Activated CD4-positive, CD25-positive, alpha-beta regulatory T cell treated with anti-CD3 and anti-CD28 coated beads, Interleukin-2, amount 50 U/mL, for 72 hours (primary cell): ENCODE measurements around the gene BMF.
A peak's percentile ranks its signal among the peaks of the same experiment; 100 is the strongest.
"Not testable (repeated sequence)": the region's sequence is repeated elsewhere in the genome, so short reads cannot be mapped to it uniquely, and the experiment has no call there.

Experiments
- DNase-seq: peaks from one replicate; pipeline ENCODE4 v3.0.0; 2021

The BMF gene

GRCh38 chr15:40125950-40126349 is 17.3 kb upstream of the BMF start:
- DNase-seq, result no peak

GRCh38 chr15:40124807-40125285 is 16.2 kb upstream of the BMF start:
- DNase-seq, result not testable (repeated sequence)

GRCh38 chr15:40124333-40124732 is 15.7 kb upstream of the BMF start:
- not testable (repeated sequence) for DNase-seq

GRCh38 chr15:40123863-40124262 is 15.2 kb upstream of the BMF start:
- DNase-seq, result not testable (repeated sequence)

- not testable (repeated sequence) for DNase-seq
Measured at GRCh38 chr15:40122989-40123388, 14.3 kb upstream of the BMF start.

- DNase-seq, result no peak
Measured at GRCh38 chr15:40121911-40122638, 13.4 kb upstream of the BMF start.

GRCh38 chr15:40118473-40118872 is 9.8 kb upstream of the BMF start:
- DNase-seq, result no peak

- peak; percentile 43 for DNase-seq
Measured at GRCh38 chr15:40115670-40116093, 7.0 kb upstream of the BMF start.

- peak; percentile 12 for DNase-seq
Measured at GRCh38 chr15:40115106-40115505, 6.4 kb upstream of the BMF start.

- DNase-seq, result no peak
Measured at GRCh38 chr15:40114218-40114617, 5.5 kb upstream of the BMF start.

- no peak for DNase-seq
Measured at GRCh38 chr15:40112789-40113188, 4.1 kb upstream of the BMF start.

GRCh38 chr15:40111888-40112287 is 3.2 kb upstream of the BMF start:
- DNase-seq, result no peak

GRCh38 chr15:40110866-40111550 is 2.3 kb upstream of the BMF start:
- no peak for DNase-seq

- DNase-seq, result peak; percentile 59
Measured at GRCh38 chr15:40108061-40108854, 421 bp downstream of the BMF start.

- no peak for DNase-seq
Measured at GRCh38 chr15:40106203-40107161, 2.2 kb downstream of the BMF start.

- peak; percentile 39 for DNase-seq
Measured at GRCh38 chr15:40105517-40106202, 3.0 kb downstream of the BMF start.

GRCh38 chr15:40104865-40105516 is 3.7 kb downstream of the BMF start:
- DNase-seq, result peak; percentile 85

GRCh38 chr15:40104296-40104864 is 4.3 kb downstream of the BMF start:
- DNase-seq, result no peak

GRCh38 chr15:40103864-40104271 is 4.8 kb downstream of the BMF start:
- DNase-seq, result no peak
